NB4 (cell line): ENCODE results near the gene MON1A.

Source experiments
- DNase-seq: peaks from one replicate; pipeline ENCODE4 v3.0.0; 2010; ENCODE audit warnings: low read depth
- H3K4me3 ChIP-seq: one replicate; pipeline ENCODE4 v1.5.1; 2011; ENCODE audit warnings: mild to moderate bottlenecking, low read depth, low read length, moderate library complexity
- MYC ChIP-seq: IDR thresholded peaks from 2 replicates; pipeline ENCODE4 v1.6.1; 2011; ENCODE audit warnings: low read depth, low read length
- POLR2A ChIP-seq: IDR thresholded peaks from 2 replicates; pipeline ENCODE4 v1.6.1; 2011; ENCODE audit warnings: mild to moderate bottlenecking; ENCODE audit not compliant: insufficient read length; ENCODE audit errors: extremely low read depth
- TF ChIP-seq, protein P1 (sequence below): IDR thresholded peaks from 2 replicates; pipeline ENCODE4 v1.6.1; 2011; ENCODE audit warnings: low read depth, low read length
- TF ChIP-seq, protein P2 (sequence below): IDR thresholded peaks from one replicate; pipeline ENCODE4 v1.5.1; 2012; ENCODE audit warnings: low read depth, low read length

Gene MON1A

GRCh38 chr3:49865198-49865784 lies 64.3 kb downstream of the MON1A start:
- no peak for DNase-seq
- H3K4me3 ChIP-seq: no peak overlapping the region
- TF ChIP-seq MYC: no peak
- TF ChIP-seq, protein P1, sequence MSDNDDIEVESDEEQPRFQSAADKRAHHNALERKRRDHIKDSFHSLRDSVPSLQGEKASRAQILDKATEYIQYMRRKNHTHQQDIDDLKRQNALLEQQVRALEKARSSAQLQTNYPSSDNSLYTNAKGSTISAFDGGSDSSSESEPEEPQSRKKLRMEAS: no peak

DNA sequence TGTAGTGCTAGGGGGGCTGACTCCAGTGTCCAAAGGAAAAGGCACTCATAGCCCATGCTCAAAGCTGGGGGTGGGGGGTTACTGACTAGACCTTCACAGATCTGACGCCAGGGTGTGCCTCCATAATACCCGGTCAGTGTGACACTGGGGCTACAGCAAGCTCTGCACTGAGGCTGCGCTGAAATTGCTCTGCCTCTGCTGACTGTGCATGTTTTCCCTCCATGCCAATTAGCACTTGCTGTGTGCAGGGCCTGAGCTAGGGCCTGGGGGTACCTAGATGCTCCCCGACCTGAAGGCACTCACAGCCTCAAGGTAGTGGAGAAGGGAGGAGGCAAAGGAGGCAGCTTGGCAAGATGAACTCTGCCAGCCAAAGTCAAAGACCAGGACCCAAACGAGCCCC lies 65.1 kb downstream of the MON1A start:
- DNase-seq: no peak
- TF ChIP-seq POLR2A: no peak
- TF ChIP-seq, protein P2, sequence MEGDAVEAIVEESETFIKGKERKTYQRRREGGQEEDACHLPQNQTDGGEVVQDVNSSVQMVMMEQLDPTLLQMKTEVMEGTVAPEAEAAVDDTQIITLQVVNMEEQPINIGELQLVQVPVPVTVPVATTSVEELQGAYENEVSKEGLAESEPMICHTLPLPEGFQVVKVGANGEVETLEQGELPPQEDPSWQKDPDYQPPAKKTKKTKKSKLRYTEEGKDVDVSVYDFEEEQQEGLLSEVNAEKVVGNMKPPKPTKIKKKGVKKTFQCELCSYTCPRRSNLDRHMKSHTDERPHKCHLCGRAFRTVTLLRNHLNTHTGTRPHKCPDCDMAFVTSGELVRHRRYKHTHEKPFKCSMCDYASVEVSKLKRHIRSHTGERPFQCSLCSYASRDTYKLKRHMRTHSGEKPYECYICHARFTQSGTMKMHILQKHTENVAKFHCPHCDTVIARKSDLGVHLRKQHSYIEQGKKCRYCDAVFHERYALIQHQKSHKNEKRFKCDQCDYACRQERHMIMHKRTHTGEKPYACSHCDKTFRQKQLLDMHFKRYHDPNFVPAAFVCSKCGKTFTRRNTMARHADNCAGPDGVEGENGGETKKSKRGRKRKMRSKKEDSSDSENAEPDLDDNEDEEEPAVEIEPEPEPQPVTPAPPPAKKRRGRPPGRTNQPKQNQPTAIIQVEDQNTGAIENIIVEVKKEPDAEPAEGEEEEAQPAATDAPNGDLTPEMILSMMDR: no peak
- TF ChIP-seq, protein P1: no peak
- TF ChIP-seq MYC: no peak
- no peak overlapping the region for H3K4me3 ChIP-seq

DNA sequence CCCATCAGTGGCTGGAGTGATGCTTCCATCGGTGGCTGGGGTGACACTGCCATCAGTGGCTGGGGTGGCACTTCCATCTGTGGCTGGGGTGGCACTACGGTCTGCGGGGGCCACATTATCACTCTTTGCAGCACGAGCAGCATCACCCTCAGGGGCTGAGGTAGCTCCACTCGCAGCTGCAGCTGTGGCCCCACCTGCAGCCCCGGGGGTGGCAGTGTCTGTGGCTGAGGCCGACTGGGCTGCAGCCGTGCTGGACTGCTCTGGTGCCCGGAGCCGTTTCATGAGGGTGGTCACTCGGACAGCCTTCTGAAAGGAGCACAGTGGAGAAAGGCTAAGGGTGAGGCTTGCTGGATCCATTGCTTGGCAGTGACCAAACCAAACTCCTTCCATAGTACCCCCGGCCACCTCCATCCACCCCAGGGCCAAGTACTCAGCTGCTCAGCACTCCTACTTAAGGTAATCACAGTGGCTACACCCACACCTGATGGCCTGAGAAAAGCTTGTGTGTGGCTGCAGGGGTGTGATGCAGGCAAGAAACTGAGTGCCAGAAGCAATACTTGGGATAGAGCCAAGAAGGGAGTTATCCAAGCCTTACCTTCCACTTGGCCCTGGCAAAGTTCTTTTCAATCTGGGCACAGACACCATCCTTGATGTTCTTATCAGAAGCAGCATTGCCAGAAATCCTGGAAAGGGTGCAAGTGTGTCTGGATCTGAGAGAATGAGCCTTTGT lies 69.9 kb downstream of the MON1A start:
- no peak overlapping the region for H3K4me3 ChIP-seq
- no peak for TF ChIP-seq POLR2A
- no peak for TF ChIP-seq MYC
- TF ChIP-seq, protein P1: no peak
- TF ChIP-seq, protein P2: no peak
- no peak for DNase-seq
